ENCODE data around the gene KCNJ14.

Gene KCNJ14

DNA sequence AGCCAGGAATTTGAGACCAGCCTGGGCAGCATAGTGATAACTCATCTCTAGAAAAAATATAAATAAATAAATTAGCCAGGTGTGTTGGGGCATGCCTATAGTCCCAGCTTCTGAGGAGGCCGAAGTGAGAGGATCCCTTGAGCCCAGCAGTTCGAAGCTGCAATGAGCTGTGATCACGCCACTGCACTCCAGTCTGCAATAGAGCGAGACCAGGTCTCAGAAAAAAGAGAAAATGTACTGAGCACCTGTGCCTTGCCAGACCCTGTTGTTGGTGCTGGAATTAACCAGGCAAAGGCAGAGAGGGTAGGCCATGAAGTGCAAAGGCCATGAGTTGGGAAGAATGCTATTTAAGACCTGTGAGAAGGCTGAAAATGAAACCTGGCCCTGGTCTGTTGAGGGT, 16.5 kb downstream of the KCNJ14 start:
- no peak overlapping the region for H3K27ac ChIP-seq
- TF ChIP-seq Cebpa-rat (IDR thresholded peaks at IDR 0.05), result no peak
- H3K36me3 ChIP-seq, result peaks cover 63 to 69% (median 65%) of the 10 kb centered on the region in 11 experiments
- peaks cover 39 to 72% (median 67%) of the 10 kb centered on the region in 11 experiments for H4K20me1 ChIP-seq
- H3K4me3 ChIP-seq, result no peak overlapping the region
- H3K27me3 ChIP-seq, result no peaks in the 10 kb centered on the region
- H3K9ac ChIP-seq, result peak overlapping the region in 8 of 11 experiments; percentile 0 to 97 (median 26); a peak in 6 of 22 replicates
- H3K4me1 ChIP-seq, result peaks cover 30 to 74% (median 50%) of the 10 kb centered on the region in 10 experiments
- H3K4me2 ChIP-seq, result peak overlapping the region in 2 of 11 experiments; percentile 2 to 10; a peak in 1 of 22 replicates
- H3K9me3 ChIP-seq (replicated peaks in 1 of 11), result no peaks in the 10 kb centered on the region

DNA sequence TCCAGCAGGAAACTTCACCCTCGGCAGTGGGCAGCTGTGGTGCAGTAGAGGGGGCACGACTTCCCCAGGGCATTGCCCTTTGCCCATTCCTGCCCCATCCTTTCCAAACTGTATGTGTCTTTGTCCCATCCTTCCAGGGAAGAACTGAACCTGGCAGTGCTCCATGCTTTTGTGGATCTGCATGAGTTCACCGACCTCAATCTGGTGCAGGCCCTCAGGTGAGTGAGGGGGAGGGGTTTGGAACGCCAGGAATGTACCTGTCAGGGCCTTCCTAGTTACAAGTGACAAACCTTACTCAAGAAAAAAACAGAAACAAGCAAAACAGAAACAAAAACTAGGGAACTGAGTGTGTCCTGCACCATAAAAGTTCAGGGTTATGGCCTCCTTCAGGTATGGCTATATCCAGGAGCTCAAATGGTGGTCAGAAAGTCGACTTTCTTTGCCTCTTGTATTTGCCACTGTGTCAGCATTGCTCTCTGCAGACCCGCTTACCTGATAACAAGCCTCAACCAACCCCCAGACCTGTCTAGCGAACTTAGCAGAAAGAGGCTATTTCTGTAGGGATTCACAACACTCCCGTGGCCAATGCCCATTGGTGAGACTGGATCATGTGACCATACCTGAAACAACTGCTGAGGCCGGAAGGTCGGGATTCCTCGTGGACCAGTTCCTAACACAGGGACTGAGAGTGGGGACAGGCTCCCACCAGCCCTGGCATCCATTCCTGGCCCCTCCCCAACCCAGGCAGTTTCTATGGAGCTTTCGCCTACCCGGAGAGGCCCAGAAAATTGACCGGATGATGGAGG, 18.0 kb downstream of the KCNJ14 start:
- Histone ChIP-seq H3K36me3 (peaks cover 77 to 84% (median 81%) of the 10 kb centered on the region in 11 experiments), H3K4me3 (no peak overlapping the region), H3K27ac (no peak overlapping the region), H3K4me1 (peaks cover 24 to 67% (median 44%) of the 10 kb centered on the region in 10 experiments), H4K20me1 (peaks cover 39 to 87% (median 75%) of the 10 kb centered on the region in 11 experiments), H3K9me3 (replicated peaks in 1 of 11) (no peaks in the 10 kb centered on the region), H3K9ac (peak overlapping the region in 7 of 11 experiments; percentile 12 to 54 (median 30); a peak in 6 of 22 replicates), H3K27me3 (no peaks in the 10 kb centered on the region), H3K4me2 (peak overlapping the region in 4 of 11 experiments; percentile 14 to 68 (median 40); a peak in 7 of 22 replicates)
- no peak for TF ChIP-seq Cebpa-rat (IDR thresholded peaks at IDR 0.05)

DNA sequence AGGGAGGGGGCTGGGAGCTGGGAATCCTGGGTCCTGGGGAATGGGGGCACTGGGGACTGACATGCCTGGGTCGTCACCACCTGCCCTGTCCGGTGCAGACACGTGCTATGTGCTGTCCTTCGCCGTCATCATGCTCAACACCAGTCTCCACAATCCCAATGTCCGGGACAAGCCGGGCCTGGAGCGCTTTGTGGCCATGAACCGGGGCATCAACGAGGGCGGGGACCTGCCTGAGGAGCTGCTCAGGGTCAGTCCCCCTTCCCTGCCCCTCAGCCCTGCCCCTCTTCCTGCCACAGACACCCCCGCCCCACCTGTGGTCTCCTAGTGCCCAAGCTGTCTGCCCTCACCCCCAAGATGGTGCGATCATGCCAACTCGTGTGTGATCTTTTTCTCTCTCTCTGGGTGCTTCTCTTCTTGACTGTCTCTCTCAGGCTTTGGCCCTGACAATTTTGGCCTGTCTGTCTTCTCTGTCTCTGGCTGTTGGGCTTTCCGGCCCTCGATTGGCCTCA, 18.8 kb downstream of the KCNJ14 start:
- Histone ChIP-seq H4K20me1 (peaks cover 39 to 95% (median 78%) of the 10 kb centered on the region in 11 experiments), H3K27ac (peak overlapping the region in 1 of 11 experiments; percentile 37; a peak in 1 of 22 replicates), H3K9ac (peak overlapping the region in 7 of 11 experiments; percentile 13 to 53 (median 38); a peak in 6 of 22 replicates), H3K9me3 (replicated peaks in 1 of 11) (no peaks in the 10 kb centered on the region), H3K27me3 (no peaks in the 10 kb centered on the region), H3K4me1 (peaks cover 22 to 65% (median 44%) of the 10 kb centered on the region in 10 experiments), H3K4me3 (no peak overlapping the region), H3K36me3 (peaks cover 77 to 91% (median 88%) of the 10 kb centered on the region in 11 experiments), H3K4me2 (peak overlapping the region in 4 of 11 experiments; percentile 11 to 68 (median 36); a peak in 6 of 22 replicates)
- no peak for TF ChIP-seq Cebpa-rat (IDR thresholded peaks at IDR 0.05)

DNA sequence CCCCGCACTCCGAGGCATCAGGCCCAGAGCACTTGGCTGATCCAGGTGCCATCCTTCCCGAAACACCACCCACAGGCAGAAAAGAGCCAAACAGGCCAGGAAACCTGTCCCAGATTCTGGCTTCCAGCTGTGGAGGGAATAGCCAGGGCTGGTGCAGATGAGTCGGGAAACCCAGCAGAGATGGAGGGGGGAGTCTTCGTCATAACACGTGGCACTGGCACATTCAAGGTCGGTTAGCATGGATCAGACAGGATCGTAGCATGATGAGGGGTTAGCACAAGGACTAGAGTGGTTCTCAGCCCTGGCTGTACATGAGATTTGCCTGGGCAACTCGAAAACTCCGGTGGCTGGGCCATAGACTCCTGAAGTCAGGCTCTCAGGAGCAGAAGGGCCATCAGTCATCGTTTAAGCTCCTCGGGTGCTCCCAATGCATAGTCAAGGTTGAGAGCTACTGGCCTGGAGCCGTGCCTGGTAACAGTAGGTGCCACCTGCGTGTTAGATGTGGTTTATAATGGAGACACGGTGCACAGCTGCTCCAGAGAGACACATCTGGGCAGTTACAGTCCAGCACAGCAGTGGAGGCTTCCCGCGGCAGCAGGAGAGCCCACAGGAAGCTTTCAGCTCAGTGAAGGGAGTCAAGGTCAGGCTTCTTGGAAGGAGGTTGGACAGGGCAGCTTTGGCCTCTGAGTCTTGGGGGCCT, 20.1 kb downstream of the KCNJ14 start:
- H3K36me3 ChIP-seq, result peaks cover 72 to 92% (median 88%) of the 10 kb centered on the region in 11 experiments
- TF ChIP-seq Cebpa-rat (IDR thresholded peaks at IDR 0.05), result no peak

DNA sequence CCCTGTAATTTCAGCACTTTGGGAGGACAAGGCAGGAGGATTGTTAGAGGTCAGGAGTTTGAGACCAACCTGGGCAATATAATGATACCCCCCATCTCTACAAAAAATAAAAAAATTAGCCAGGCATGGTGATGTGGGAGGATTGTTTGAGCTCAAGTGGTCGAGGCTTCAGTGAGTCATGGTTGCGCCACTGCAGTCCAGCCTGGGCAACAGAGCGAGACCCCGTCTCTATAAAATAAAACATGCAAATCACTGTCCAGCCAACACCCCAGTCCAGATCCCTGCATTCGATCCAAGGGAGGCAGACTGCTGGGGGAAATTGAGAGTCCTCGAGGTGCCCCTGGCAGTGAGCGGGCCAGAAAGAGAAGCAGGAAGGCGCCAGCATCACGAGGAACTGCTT, 20.8 kb downstream of the KCNJ14 start:
- peak overlapping the region in 8 of 11 experiments; percentile 3 to 59 (median 36); a peak in 11 of 22 replicates for H3K27ac ChIP-seq
- H3K4me3 ChIP-seq, result no peak overlapping the region

More for the DNA sequence above, 20.1 kb downstream of the KCNJ14 start:
- Histone ChIP-seq H3K27me3 (no peaks in the 10 kb centered on the region), H3K27ac (peak overlapping the region in 8 of 11 experiments; percentile 3 to 59 (median 36); a peak in 11 of 22 replicates), H3K4me3 (no peak overlapping the region), H3K4me2 (peak overlapping the region in 7 of 11 experiments; percentile 22 to 68 (median 32); a peak in 13 of 22 replicates), H3K9ac (peak overlapping the region; percentile 8 to 56 (median 42); a peak in 16 of 22 replicates), H3K9me3 (replicated peaks in 1 of 11) (no peaks in the 10 kb centered on the region), H4K20me1 (peaks cover 30 to 100% (median 77%) of the 10 kb centered on the region in 11 experiments), H3K4me1 (peaks cover 24 to 71% (median 49%) of the 10 kb centered on the region in 10 experiments)

DNA sequence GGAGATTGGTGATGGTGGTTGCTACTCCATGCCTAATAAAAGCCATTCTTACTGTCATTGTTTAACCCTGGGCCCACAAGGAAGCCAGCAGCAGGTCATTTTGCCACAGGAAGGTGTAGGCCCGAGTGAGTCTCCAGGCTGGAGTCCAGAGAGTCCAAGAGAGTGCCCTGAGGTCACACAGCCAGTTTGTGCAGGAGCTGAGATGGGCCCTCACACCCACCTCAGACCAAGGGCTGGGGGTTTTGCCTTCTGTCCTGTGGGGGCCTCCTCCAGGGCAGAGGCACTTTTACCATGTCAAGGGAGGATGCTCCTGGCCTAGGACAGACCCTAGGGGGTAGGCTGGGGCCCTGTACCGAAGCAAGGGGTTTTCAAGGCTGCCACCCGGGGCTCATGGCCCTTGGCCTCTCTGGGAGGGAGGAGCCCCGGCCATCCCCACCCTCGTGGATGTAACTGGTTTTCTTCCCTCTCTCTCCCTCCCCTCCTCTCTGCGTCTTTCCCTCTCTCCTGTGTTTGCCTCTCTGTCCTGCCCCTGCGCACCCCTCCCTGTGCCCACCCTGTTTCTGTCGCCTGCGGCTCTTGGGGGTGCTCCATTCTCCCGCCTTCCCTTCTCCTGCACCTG, 21.8 kb downstream of the KCNJ14 start:
- Histone ChIP-seq H3K4me3 (no peak overlapping the region), H4K20me1 (peaks cover 14 to 92% (median 61%) of the 10 kb centered on the region in 11 experiments; a peak in 21 of 22 replicates), H3K4me2 (no peak overlapping the region), H3K9me3 (replicated peaks in 1 of 11) (no peaks in the 10 kb centered on the region), H3K4me1 (peaks cover 38 to 72% (median 56%) of the 10 kb centered on the region in 10 experiments), H3K27ac (no peak overlapping the region; a peak in 2 of 22 replicates), H3K36me3 (peaks cover 56 to 76% (median 71%) of the 10 kb centered on the region in 11 experiments), H3K9ac (peak overlapping the region in 3 of 11 experiments; percentile 6 to 23 (median 19); a peak in 1 of 22 replicates), H3K27me3 (no peaks in the 10 kb centered on the region)
- no peak for TF ChIP-seq Cebpa-rat (IDR thresholded peaks at IDR 0.05)

More for the DNA sequence above, 20.8 kb downstream of the KCNJ14 start:
- peaks cover 24 to 100% (median 71%) of the 10 kb centered on the region in 11 experiments; a peak in 21 of 22 replicates for H4K20me1 ChIP-seq
- H3K27me3 ChIP-seq, result no peaks in the 10 kb centered on the region
- H3K4me2 ChIP-seq, result peak overlapping the region in 7 of 11 experiments; percentile 22 to 68 (median 32); a peak in 12 of 22 replicates
- no peaks in the 10 kb centered on the region for H3K9me3 ChIP-seq (replicated peaks in 1 of 11)
- H3K9ac ChIP-seq, result peak overlapping the region in 10 of 11 experiments; percentile 8 to 56 (median 44); a peak in 9 of 22 replicates
- H3K4me1 ChIP-seq, result peaks cover 28 to 71% (median 50%) of the 10 kb centered on the region in 10 experiments
- H3K36me3 ChIP-seq, result peaks cover 66 to 86% (median 81%) of the 10 kb centered on the region in 11 experiments
- TF ChIP-seq Cebpa-rat (IDR thresholded peaks at IDR 0.05), result no peak

DNA sequence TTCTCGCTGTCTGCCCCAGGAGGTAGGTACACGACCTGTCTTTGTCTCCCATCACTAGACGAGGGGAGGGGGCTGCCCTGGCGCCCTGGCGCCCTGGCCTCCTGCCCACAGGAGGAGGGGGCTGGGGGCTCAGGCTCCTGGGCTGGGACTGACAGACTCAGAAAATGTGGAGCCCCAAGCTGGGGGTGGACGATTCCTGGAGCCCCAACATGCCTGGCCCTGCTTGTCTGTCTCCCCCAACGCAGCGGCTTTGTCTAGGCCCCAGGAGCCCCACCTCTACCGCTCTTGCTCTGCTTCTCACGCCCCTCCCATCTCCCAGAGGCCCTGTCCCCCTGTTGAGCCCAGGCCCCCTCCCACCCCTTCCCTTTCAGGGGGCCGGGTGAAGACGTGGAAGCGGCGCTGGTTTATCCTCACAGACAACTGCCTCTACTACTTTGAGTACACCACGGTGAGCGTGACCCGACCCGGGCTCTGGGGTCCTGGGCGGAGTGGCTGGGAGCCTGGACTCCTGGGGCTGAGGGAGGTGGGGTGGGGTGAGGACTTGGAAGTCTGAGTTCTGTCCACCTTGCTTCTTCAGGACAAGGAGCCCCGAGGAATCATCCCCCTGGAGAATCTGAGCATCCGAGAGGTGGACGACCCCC, 22.4 kb downstream of the KCNJ14 start:
- Histone ChIP-seq H3K36me3 (peaks cover 50 to 71% (median 66%) of the 10 kb centered on the region in 11 experiments), H3K4me1 (peaks cover 43 to 74% (median 60%) of the 10 kb centered on the region in 10 experiments), H3K4me3 (no peak overlapping the region), H4K20me1 (peaks cover 11 to 85% (median 57%) of the 10 kb centered on the region in 11 experiments; a peak in 21 of 22 replicates), H3K27ac (no peak overlapping the region; a peak in 1 of 22 replicates), H3K4me2 (no peak overlapping the region), H3K9ac (0 out of 22 replicates have a peak overlapping the region, but pooled peaks of 1 of the 11 experiments have one; percentile 19), H3K27me3 (no peaks in the 10 kb centered on the region), H3K9me3 (replicated peaks in 1 of 11) (no peaks in the 10 kb centered on the region)
- TF ChIP-seq Cebpa-rat (IDR thresholded peaks at IDR 0.05), result no peak
